OCI-LY3 (cell line): ENCODE data around the gene MESP1.

Experiments used
- H2AFZ ChIP-seq: fragments of 200-600, 300-600 bp; shearing (Covaris generic); 2 replicates; pipeline ENCODE4 v1.6.0; 2014; ENCODE audit warnings: antibody characterized with exemption, low read depth, low read length
- H3K27ac ChIP-seq: fragments of 200-600, 300-600 bp; sonication (generic); 2 replicates; pipeline ENCODE4 v1.5.1; 2014; ENCODE audit warnings: mild to moderate bottlenecking, low read length, moderate library complexity, mixed read lengths
- H3K27me3 ChIP-seq: fragments of 200-600, 300-600 bp; sonication (generic); 2 replicates; pipeline ENCODE4 v1.6.1; 2014; ENCODE audit warnings: low read depth, low read length, mixed read lengths
- H3K36me3 ChIP-seq: fragments of 200-600, 300-600 bp; sonication (generic); replicated peaks from 2 replicates; pipeline ENCODE3; 2014; ENCODE audit warnings: low read depth, low read length, mixed read lengths
- H3K4me1 ChIP-seq: fragments of 300-600, 200-600 bp; sonication (generic); 2 replicates; pipeline ENCODE4 v1.6.1; 2014; ENCODE audit warnings: low read length, mixed read lengths
- H3K4me2 ChIP-seq: fragments of 200-600, 300-600 bp; sonication (generic); 2 replicates; pipeline ENCODE4 v1.6.1; 2014; ENCODE audit warnings: low read length, mixed read lengths
- H3K4me3 ChIP-seq: fragments of 300-600, 200-600 bp; sonication (generic); 2 replicates; pipeline ENCODE4 v1.5.1; 2014; ENCODE audit warnings: antibody characterized with exemption, mild to moderate bottlenecking, low read length, moderate library complexity
- H3K79me2 ChIP-seq: fragments of 300-600, 200-600 bp; shearing (Covaris generic); 2 replicates; pipeline ENCODE4 v1.6.1; 2014; ENCODE audit warnings: mild to moderate bottlenecking, low read length, mixed read lengths
- H3K9ac ChIP-seq: fragments of 300-600, 200-600 bp; shearing (Covaris generic); 2 replicates; pipeline ENCODE4 v1.6.0; 2014; ENCODE audit warnings: mild to moderate bottlenecking, low read length, moderate library complexity
- H3K9me3 ChIP-seq: fragments of 200-600, 300-600 bp; shearing (Covaris generic); 2 replicates; pipeline ENCODE4 v1.6.1; 2014; ENCODE audit warnings: low read length, mixed read lengths; ENCODE audit not compliant: insufficient read depth
- H4K20me1 ChIP-seq: fragments of 200-600, 300-600 bp; sonication (generic); 2 replicates; pipeline ENCODE4 v1.6.1; 2016; ENCODE audit warnings: low read length, mixed read lengths; ENCODE audit not compliant: insufficient read depth
- CTCF ChIP-seq: fragments of 200-600, 300-600 bp; sonication (generic); IDR thresholded peaks from 2 replicates; pipeline ENCODE4 v1.5.1; 2014; ENCODE audit warnings: antibody characterized with exemption, low read length, low read depth
- EZH2phosphoT487 ChIP-seq: fragments of 200-600 bp; shearing (Covaris generic); IDR thresholded peaks from 2 replicates; pipeline ENCODE4 v1.6.1; 2018; ENCODE audit warnings: antibody characterized with exemption, mixed run types, low read depth

MESP1 gene

GRCh38 chr15:89797678-89798201 is 46.7 kb upstream of the MESP1 start:
- no peak overlapping the region for H2AFZ ChIP-seq
- H3K36me3 ChIP-seq = no peaks in the 10 kb centered on the region
- no peak overlapping the region for H3K27ac ChIP-seq
- TF ChIP-seq EZH2phosphoT487 (no peak), CTCF (no peak)
- H3K4me1 ChIP-seq = peaks cover 19% of the 10 kb centered on the region
- no peak overlapping the region for H3K9ac ChIP-seq
- no peaks in the 10 kb centered on the region for H3K9me3 ChIP-seq
- no peaks in the 10 kb centered on the region for H3K79me2 ChIP-seq
- no peaks in the 10 kb centered on the region for H4K20me1 ChIP-seq
- no peak overlapping the region for H3K4me2 ChIP-seq
- H3K4me3 ChIP-seq = no peak overlapping the region
- no peaks in the 10 kb centered on the region for H3K27me3 ChIP-seq

- H3K79me2 ChIP-seq = no peaks in the 10 kb centered on the region
- H3K27me3 ChIP-seq = no peaks in the 10 kb centered on the region
- no peak overlapping the region for H3K4me3 ChIP-seq
- H2AFZ ChIP-seq = no peak overlapping the region
- H3K27ac ChIP-seq = no peak overlapping the region
- H3K4me1 ChIP-seq = peaks cover 7% of the 10 kb centered on the region
- no peak overlapping the region for H3K4me2 ChIP-seq
- H3K9me3 ChIP-seq = no peaks in the 10 kb centered on the region
- H4K20me1 ChIP-seq = no peaks in the 10 kb centered on the region
- no peak overlapping the region for H3K9ac ChIP-seq
- TF ChIP-seq EZH2phosphoT487 (no peak), CTCF (no peak)
- H3K36me3 ChIP-seq = no peaks in the 10 kb centered on the region
Observed at GRCh38 chr15:89795996-89796395, 44.9 kb upstream of the MESP1 start.

- Histone ChIP-seq H3K79me2 (no peaks in the 10 kb centered on the region), H3K4me1 (peaks cover 3% of the 10 kb centered on the region), H3K4me2 (no peak overlapping the region), H3K4me3 (no peak overlapping the region), H3K9me3 (no peaks in the 10 kb centered on the region), H4K20me1 (no peaks in the 10 kb centered on the region), H3K27ac (no peak overlapping the region), H3K9ac (no peak overlapping the region), H2AFZ (no peak overlapping the region), H3K27me3 (no peaks in the 10 kb centered on the region), H3K36me3 (no peaks in the 10 kb centered on the region)
- TF ChIP-seq CTCF (no peak), EZH2phosphoT487 (no peak)
Observed at GRCh38 chr15:89794627-89795241, 43.7 kb upstream of the MESP1 start.

- H3K27me3 ChIP-seq = no peaks in the 10 kb centered on the region
- H3K4me2 ChIP-seq = no peak overlapping the region
- TF ChIP-seq CTCF (no peak), EZH2phosphoT487 (no peak)
- no peak overlapping the region for H2AFZ ChIP-seq
- no peaks in the 10 kb centered on the region for H3K79me2 ChIP-seq
- H3K4me3 ChIP-seq = no peak overlapping the region
- H3K9ac ChIP-seq = no peak overlapping the region
- H3K9me3 ChIP-seq = peaks cover 10% of the 10 kb centered on the region; the same call in 1 of the 2 replicates
- no peaks in the 10 kb centered on the region for H4K20me1 ChIP-seq
- peaks cover 10% of the 10 kb centered on the region for H3K36me3 ChIP-seq
- no peaks in the 10 kb centered on the region for H3K4me1 ChIP-seq
- H3K27ac ChIP-seq = no peak overlapping the region
Observed at GRCh38 chr15:89792106-89792805, 41.2 kb upstream of the MESP1 start.
